ENCODE results near the gene ZNF611.

- TF ChIP-seq CTCF (IDR thresholded peaks at IDR 0.05), result no peak
- no peak for TF ChIP-seq EZH2 (IDR thresholded peaks at IDR 0.05)
These were observed 81.7 kb downstream of the ZNF611 start for GRCh38 chr19:52653161-52653560.
